Nephron (organoid): ENCODE data around the gene ZNF543.

Source experiments
- H3K27ac Mint-ChIP-seq, 3 experiments: 2 replicates each; pipeline ENCODE4 v1.8.0; 2020; ENCODE audit warnings: mixed read lengths in 3 of 3, mild to moderate bottlenecking in 2 of 3, moderate library complexity in 1 of 3
- H3K27me3 Mint-ChIP-seq: 2 replicates; pipeline ENCODE4 v1.8.0; 2021; ENCODE audit warnings: low read depth, mild to moderate bottlenecking, moderate library complexity, mixed read lengths
- H3K36me3 Mint-ChIP-seq: 2 replicates; pipeline ENCODE4 v1.8.0; 2020; ENCODE audit warnings: low read depth, mixed read lengths
- H3K4me1 Mint-ChIP-seq: 2 replicates; pipeline ENCODE4 v1.8.0; 2020; ENCODE audit warnings: mixed read lengths
- H3K4me3 Mint-ChIP-seq, 3 experiments: 2 replicates each; pipeline ENCODE4 v1.8.0; 2020; ENCODE audit warnings: mild to moderate bottlenecking in 3 of 3, mixed read lengths in 3 of 3, moderate library complexity in 2 of 3
- H3K9me3 Mint-ChIP-seq: 2 replicates; pipeline ENCODE4 v1.8.0; 2020; ENCODE audit warnings: mixed read lengths
- TF ChIP-seq, protein P1 (sequence below), 3 experiments: fragments of 200-600 bp; sonication (generic); IDR thresholded peaks; one replicate each; pipeline ENCODE4 v1.5.0; 2021; ENCODE audit warnings: antibody characterized with exemption in 3 of 3; ENCODE audit not compliant: unreplicated experiment in 3 of 3

Gene ZNF543

DNA sequence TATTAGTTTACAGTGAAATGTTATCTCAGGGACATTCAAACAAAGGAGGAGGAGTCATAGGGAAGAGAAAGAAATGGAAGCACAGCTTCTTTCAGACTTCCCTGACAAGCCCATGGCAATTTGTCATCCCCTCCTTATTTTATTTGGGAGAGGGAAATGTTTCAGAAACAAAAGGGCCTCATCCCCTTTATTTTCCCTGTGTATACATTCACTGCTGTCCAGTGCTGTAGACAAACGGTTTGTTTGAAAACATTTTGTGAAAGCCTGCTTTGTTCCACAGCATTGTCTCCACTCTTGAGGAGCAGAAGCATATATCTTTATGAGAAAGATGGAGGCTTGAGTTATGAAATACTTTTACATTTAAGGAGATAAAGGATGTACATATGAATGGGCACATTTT lies 27.7 kb upstream of the ZNF543 start:
- H3K4me1 Mint-ChIP-seq, result no peaks in the 10 kb centered on the region

DNA sequence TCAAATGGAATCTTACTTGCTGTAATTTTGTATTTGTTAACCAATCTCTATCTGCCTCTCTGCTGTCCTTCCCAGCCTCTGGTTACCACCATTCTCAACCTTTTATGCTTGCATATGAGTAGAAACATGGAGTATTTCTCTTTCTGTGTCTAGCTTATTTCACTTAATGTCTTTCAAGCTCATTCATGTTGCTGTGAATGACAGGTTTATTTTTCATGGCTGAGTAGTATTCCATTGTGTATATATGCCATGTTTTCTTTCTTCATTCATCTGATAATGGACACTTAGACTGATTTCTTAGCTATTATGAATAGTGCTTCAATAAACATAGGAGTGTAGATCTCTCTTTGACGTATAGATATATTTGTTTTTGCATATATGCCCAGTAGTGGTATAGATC lies 26.6 kb upstream of the ZNF543 start:
- TF ChIP-seq, protein P1, sequence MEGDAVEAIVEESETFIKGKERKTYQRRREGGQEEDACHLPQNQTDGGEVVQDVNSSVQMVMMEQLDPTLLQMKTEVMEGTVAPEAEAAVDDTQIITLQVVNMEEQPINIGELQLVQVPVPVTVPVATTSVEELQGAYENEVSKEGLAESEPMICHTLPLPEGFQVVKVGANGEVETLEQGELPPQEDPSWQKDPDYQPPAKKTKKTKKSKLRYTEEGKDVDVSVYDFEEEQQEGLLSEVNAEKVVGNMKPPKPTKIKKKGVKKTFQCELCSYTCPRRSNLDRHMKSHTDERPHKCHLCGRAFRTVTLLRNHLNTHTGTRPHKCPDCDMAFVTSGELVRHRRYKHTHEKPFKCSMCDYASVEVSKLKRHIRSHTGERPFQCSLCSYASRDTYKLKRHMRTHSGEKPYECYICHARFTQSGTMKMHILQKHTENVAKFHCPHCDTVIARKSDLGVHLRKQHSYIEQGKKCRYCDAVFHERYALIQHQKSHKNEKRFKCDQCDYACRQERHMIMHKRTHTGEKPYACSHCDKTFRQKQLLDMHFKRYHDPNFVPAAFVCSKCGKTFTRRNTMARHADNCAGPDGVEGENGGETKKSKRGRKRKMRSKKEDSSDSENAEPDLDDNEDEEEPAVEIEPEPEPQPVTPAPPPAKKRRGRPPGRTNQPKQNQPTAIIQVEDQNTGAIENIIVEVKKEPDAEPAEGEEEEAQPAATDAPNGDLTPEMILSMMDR (IDR thresholded peaks at IDR 0.05; ENCODE audit: unreplicated experiment in 3 of 3), result no peak
- Mint-ChIP-seq H3K27ac (no peak overlapping the region), H3K27me3 (peaks cover 3% of the 10 kb centered on the region), H3K9me3 (peaks cover 78% of the 10 kb centered on the region), H3K4me3 (no peak overlapping the region), H3K4me1 (no peaks in the 10 kb centered on the region), H3K36me3 (peaks cover 95% of the 10 kb centered on the region)

More for the DNA sequence above, 27.7 kb upstream of the ZNF543 start:
- TF ChIP-seq, protein P1 (IDR thresholded peaks at IDR 0.05; ENCODE audit: unreplicated experiment in 3 of 3), result no peak
- Mint-ChIP-seq H3K27ac (no peak overlapping the region), H3K4me3 (no peak overlapping the region), H3K36me3 (peaks cover 95% of the 10 kb centered on the region), H3K27me3 (peaks cover 3% of the 10 kb centered on the region), H3K9me3 (peaks cover 76% of the 10 kb centered on the region)

DNA sequence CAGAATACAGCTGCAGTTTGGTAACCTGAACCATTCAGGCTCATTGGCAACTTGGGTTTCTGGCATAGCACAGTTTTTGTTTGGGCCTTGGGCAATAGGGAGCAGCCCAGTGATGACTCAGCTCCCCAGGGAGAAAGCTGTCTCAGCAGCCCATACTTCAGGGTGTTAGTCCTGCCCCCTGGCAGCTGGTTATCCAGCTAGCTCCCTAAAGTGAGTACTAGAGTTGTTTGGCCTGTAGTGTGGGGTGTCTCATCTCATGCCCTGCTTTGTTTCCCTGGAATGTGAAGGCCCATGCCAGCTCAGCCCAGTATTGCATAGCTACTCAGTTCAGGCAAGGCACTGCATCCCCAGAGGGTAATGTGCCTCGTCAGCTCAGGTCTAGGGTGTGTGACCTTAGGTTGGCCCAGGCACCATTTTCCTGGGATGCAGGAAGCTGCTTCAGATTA lies 18.2 kb upstream of the ZNF543 start:
- H3K27me3 Mint-ChIP-seq, result no peaks in the 10 kb centered on the region
- peaks cover 24% of the 10 kb centered on the region for H3K9me3 Mint-ChIP-seq
- peaks cover 64% of the 10 kb centered on the region for H3K36me3 Mint-ChIP-seq
- H3K4me1 Mint-ChIP-seq, result no peaks in the 10 kb centered on the region
- H3K27ac Mint-ChIP-seq, result no peak overlapping the region
- TF ChIP-seq, protein P1 (IDR thresholded peaks at IDR 0.05; ENCODE audit: unreplicated experiment in 3 of 3), result no peak
- no peak overlapping the region for H3K4me3 Mint-ChIP-seq

DNA sequence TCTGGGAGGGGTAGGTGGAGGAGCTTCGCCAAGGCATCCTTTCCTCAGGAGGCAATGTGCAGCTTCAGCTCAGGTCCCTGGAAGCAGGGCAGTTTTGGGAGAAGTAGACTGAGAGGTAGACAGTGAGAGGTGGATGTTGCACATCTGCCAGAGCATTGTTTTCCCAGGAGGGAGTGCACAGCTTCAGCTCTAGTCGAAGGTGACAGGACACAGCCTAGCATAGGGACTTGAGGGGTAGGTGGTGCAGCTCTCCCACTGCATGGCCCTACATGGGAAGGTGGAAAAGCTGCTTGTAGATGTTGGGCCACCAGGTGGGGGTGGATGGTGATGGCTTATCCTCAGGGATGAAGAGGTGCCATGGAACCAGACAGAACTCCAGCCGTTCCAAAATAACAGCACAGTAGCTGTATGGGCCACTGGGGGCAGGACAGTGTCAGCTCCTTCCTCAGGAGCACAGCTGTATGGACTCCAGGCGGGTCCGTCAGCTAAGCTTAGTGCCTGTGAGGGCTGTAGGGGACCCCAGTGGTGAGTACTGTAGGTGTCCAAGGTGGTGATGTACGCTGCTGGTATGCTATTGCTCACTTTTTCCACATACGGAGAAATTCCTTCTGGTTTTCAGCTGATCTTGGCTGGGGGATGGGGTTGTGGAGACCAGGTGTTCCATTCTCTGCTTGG lies 17.4 kb upstream of the ZNF543 start:
- H3K27me3 Mint-ChIP-seq, result no peaks in the 10 kb centered on the region
- TF ChIP-seq, protein P1 (IDR thresholded peaks at IDR 0.05; ENCODE audit: unreplicated experiment in 3 of 3), result no peak

DNA sequence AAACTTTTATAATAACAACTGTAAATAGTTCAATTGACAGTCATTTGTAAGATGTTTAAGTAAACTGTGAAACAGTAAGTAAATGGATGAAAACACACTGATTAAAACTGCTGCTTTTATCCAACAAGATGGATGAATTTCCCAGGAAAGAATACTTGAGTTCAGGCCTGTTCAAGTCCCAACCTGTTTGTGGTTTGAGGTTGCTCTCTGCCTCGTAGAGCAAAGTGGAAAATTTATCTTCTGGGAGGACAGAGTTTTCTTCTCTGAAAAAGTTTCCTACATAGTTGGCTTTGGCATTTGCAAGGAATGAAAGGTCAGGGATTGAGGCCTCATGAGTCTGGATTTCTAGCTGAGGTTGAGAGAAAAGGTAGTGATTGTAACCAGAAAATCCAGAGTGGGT lies 15.2 kb upstream of the ZNF543 start:
- TF ChIP-seq, protein P1 (IDR thresholded peaks at IDR 0.05; ENCODE audit: unreplicated experiment in 3 of 3), result no peak
- no peak overlapping the region for H3K4me3 Mint-ChIP-seq
- no peaks in the 10 kb centered on the region for H3K4me1 Mint-ChIP-seq
- H3K27ac Mint-ChIP-seq, result no peak overlapping the region
- H3K36me3 Mint-ChIP-seq, result peaks cover 37% of the 10 kb centered on the region
- H3K9me3 Mint-ChIP-seq, result peaks cover 10% of the 10 kb centered on the region
- no peaks in the 10 kb centered on the region for H3K27me3 Mint-ChIP-seq

More for the DNA sequence above, 17.4 kb upstream of the ZNF543 start:
- Mint-ChIP-seq H3K36me3 (peaks cover 56% of the 10 kb centered on the region), H3K4me1 (no peaks in the 10 kb centered on the region), H3K27ac (no peak overlapping the region), H3K4me3 (no peak overlapping the region), H3K9me3 (peaks cover 19% of the 10 kb centered on the region)

DNA sequence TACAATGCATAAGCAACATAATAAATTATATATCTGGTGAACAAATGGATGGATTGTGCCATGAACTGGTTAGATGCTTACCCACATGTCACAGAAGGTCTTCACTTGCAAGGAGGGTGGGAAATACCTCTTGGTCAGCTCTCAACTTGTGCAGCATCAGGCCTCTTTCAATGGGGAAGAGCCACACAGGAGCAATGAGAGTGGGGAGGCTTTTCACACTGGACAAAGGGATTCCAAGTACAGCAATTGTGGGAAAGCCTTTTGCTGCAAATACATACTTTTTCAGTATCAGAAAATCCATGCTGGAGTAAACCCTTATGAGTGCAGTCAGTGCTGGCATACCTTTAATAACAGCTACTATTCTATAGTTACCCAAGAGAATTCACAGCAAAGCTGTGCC lies 11.8 kb upstream of the ZNF543 start:
- peaks cover 7% of the 10 kb centered on the region for H3K36me3 Mint-ChIP-seq
- TF ChIP-seq, protein P1 (IDR thresholded peaks at IDR 0.05; ENCODE audit: unreplicated experiment in 3 of 3), result no peak
- no peaks in the 10 kb centered on the region for H3K4me1 Mint-ChIP-seq

More for the DNA sequence above, 11.8 kb upstream of the ZNF543 start:
- Mint-ChIP-seq H3K27me3 (peaks cover 9% of the 10 kb centered on the region), H3K27ac (no peak overlapping the region), H3K4me3 (no peak overlapping the region), H3K9me3 (peaks cover 4% of the 10 kb centered on the region)
